ENCODE measurements around the gene NBDY.
"Not testable (repeated sequence)": the region's sequence is repeated elsewhere in the genome, so short reads cannot be mapped to it uniquely, and the experiment has no call there.

DNA sequence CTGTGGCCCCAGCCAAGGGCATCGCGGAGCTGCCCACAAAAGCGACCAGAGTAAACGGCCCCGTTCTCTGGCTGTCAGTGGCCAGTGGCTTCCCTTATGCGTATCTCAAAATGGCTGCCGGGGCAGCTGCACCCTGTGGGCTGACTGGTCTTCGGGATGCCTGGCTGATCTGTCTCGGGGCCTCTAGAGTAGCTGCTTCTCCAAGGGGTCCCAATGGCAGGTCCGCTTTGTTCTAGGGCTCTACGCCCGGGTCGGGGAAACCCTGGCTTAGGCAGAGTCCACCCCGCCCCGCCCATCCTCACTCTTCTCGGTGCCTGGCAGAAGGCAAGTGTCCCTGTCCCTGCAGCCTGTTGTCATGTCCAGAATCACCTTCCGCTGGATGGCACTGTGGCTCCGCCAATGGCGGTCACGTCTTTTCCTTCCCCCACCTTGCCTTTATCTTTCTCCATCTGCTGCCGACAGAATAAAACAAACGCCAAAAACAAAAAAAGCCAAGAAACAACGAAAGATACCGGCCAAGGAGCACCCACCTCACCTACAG is 39.1 kb downstream of the NBDY start:
- TF ChIP-seq, protein P1, sequence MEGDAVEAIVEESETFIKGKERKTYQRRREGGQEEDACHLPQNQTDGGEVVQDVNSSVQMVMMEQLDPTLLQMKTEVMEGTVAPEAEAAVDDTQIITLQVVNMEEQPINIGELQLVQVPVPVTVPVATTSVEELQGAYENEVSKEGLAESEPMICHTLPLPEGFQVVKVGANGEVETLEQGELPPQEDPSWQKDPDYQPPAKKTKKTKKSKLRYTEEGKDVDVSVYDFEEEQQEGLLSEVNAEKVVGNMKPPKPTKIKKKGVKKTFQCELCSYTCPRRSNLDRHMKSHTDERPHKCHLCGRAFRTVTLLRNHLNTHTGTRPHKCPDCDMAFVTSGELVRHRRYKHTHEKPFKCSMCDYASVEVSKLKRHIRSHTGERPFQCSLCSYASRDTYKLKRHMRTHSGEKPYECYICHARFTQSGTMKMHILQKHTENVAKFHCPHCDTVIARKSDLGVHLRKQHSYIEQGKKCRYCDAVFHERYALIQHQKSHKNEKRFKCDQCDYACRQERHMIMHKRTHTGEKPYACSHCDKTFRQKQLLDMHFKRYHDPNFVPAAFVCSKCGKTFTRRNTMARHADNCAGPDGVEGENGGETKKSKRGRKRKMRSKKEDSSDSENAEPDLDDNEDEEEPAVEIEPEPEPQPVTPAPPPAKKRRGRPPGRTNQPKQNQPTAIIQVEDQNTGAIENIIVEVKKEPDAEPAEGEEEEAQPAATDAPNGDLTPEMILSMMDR (optimal IDR thresholded peaks at IDR 0.05 in 1 of 3, IDR thresholded peaks at IDR 0.05 in 1 of 3, conservative IDR thresholded peaks at IDR 0.05 in 1 of 3; ENCODE audit: extremely low read depth in 1 of 3, insufficient read depth in 2 of 3, low read length in 3 of 3) = not testable (repeated sequence)
- TF ChIP-seq EZH2 (IDR thresholded peaks at IDR 0.05; ENCODE audit: low read length) = not testable (repeated sequence)

All from keratinocyte (primary cell).